HUDEP-2 (cell line): ENCODE data around the gene RALGAPA1.
"Not testable (repeated sequence)": the region's sequence is repeated elsewhere in the genome, so short reads cannot be mapped to it uniquely, and the experiment has no call there.

Experiments
- DNase-seq, 76 experiments: peaks; one replicate each; lab custom pipeline; 2025; ENCODE audit not compliant: unreplicated experiment in 76 of 76; lab: John Stamatoyannopoulos, UW

Gene RALGAPA1

GRCh38 chr14:35808638-35809563, at the start of gene RALGAPA1:
Gene RALGAPA1 (minus strand): TSS chr14:35809295. CDS start chr14:35808835, 460 bp downstream.
- DNase-seq: peak; percentile 11 to 94 (median 84)

GRCh38 chr14:35858521-35859209, 49.6 kb upstream of the RALGAPA1 start:
- no peak for DNase-seq

- DNase-seq: no peak
Observed at GRCh38 chr14:35855876-35856481, 46.9 kb upstream of the RALGAPA1 start.

- no peak for DNase-seq
Observed at GRCh38 chr14:35854696-35855270, 45.7 kb upstream of the RALGAPA1 start.

GRCh38 chr14:35853225-35853624, 44.1 kb upstream of the RALGAPA1 start:
- DNase-seq: no peak

- DNase-seq: no peak
Observed at GRCh38 chr14:35851823-35852222, 42.7 kb upstream of the RALGAPA1 start.

GRCh38 chr14:35849122-35849521, 40.0 kb upstream of the RALGAPA1 start:
- DNase-seq: no peak

GRCh38 chr14:35847636-35848035, 38.5 kb upstream of the RALGAPA1 start:
- no peak for DNase-seq

GRCh38 chr14:35844494-35844893, 35.4 kb upstream of the RALGAPA1 start:
- no peak for DNase-seq

- DNase-seq: not testable (repeated sequence)
Observed at GRCh38 chr14:35842245-35842644, 33.1 kb upstream of the RALGAPA1 start.

- not testable (repeated sequence) for DNase-seq
Observed at GRCh38 chr14:35841704-35842103, 32.6 kb upstream of the RALGAPA1 start.

GRCh38 chr14:35835208-35835982, 26.3 kb upstream of the RALGAPA1 start:
- no peak for DNase-seq

- DNase-seq: no peak
Observed at GRCh38 chr14:35829449-35829848, 20.4 kb upstream of the RALGAPA1 start.

- no peak for DNase-seq
Observed at GRCh38 chr14:35827678-35828472, 18.8 kb upstream of the RALGAPA1 start.

- DNase-seq: no peak
Observed at GRCh38 chr14:35826952-35827416, 17.9 kb upstream of the RALGAPA1 start.

- peak; percentile 22 to 98 (median 94) for DNase-seq
Observed at GRCh38 chr14:35826218-35826951, 17.3 kb upstream of the RALGAPA1 start, which contains the start of gene BRMS1L. Gene BRMS1L (plus strand): TSS chr14:35826338. CDS start chr14:35826517, 179 bp downstream.

GRCh38 chr14:35825968-35826217, 16.8 kb upstream of the RALGAPA1 start:
- DNase-seq: no peak

- not testable (repeated sequence) for DNase-seq
Observed at GRCh38 chr14:35824446-35825165, 15.5 kb upstream of the RALGAPA1 start.
